A549 (cell line): ENCODE data around the gene PBX4. TPM values are rescaled to one million over a fixed set of nuclear protein-coding genes. Genes with fewer than 3 reads are reported as not detected.

Experiments
- ATAC-seq, 2 experiments: fragments of 200-7000 bp in 1 of 2; fragments of >200 bp in 1 of 2; cut with Nextera tagmentation in 1 of 2; cut with Tn5 transposase in 1 of 2; 3 replicates each; pipeline versions ENCODE4 v1.8.0 to v1.9.1; 2018 to 2020; ENCODE audit warnings: mild to moderate bottlenecking in 1 of 2, moderate library complexity in 1 of 2
- CTCF ChIA-PET: fragments of 300-600 bp; sonication (Branson Sonifier 250); formaldehyde crosslinking; extraction: SDS; loops from one replicate; lab custom pipeline; 2021; ENCODE audit warnings: antibody characterized with exemption, inconsistent platforms; lab: Yijun Ruan, JAX
- POLR2A ChIA-PET: fragments of 350-600 bp; formaldehyde crosslinking; extraction: SDS; loops from one replicate; lab custom pipeline; 2021; ENCODE audit warnings: antibody characterized with exemption, inconsistent platforms; lab: Yijun Ruan, JAX
- DNase-seq, 2 experiments: peaks; one replicate each; pipeline versions ENCODE4 v3.0.0 to v3.0.0-alpha.2; 2011 to 2016; ENCODE audit warnings: low read depth in 1 of 2, low spot score in 1 of 2
- FAIRE-seq: peaks from 2 replicates; lab custom pipeline; 2011; peaks lifted over from hg19 to GRCh38; lab: Jason Lieb, UNC
- H3K27ac ChIP-seq, 2 experiments: fragments of >200 bp; sonication (Bioruptor Twin); formaldehyde crosslinking; 3 replicates each; pipeline ENCODE4 v1.5.1; 2016 to 2017
- H3K4me1 ChIP-seq: fragments of >200 bp; sonication (Bioruptor Twin); formaldehyde crosslinking; 3 replicates; pipeline ENCODE4 v1.6.1; 2016
- H3K4me2 ChIP-seq: fragments of >200 bp; sonication (Bioruptor Twin); formaldehyde crosslinking; 3 replicates; pipeline ENCODE4 v1.6.1; 2016
- H3K4me3 ChIP-seq: fragments of >200 bp; sonication (Bioruptor Twin); formaldehyde crosslinking; 3 replicates; pipeline ENCODE4 v1.5.1; 2016
- H3K9me3 ChIP-seq: fragments of >200 bp; sonication (Bioruptor Twin); formaldehyde crosslinking; 3 replicates; pipeline ENCODE4 v1.6.1; 2016
- BHLHE40 ChIP-seq: IDR thresholded peaks from 2 replicates; pipeline ENCODE4 v1.6.1; 2012; ENCODE audit warnings: low read depth, low read length, inconsistent platforms
- E2F6 ChIP-seq: IDR thresholded peaks from 2 replicates; pipeline ENCODE4 v1.6.1; 2012; ENCODE audit warnings: low read depth, borderline replicate concordance
- EHMT2 ChIP-seq: fragments of 200-600 bp; sonication (generic); IDR thresholded peaks from 2 replicates; pipeline ENCODE4 v1.6.1; 2016; ENCODE audit warnings: antibody characterized with exemption, low read depth, mild to moderate bottlenecking, moderate library complexity
- EP300 ChIP-seq, 2 experiments: fragments of >200 bp; sonication (Bioruptor Twin); formaldehyde crosslinking; IDR thresholded peaks; 2 replicates in 1 of 2; 3 replicates in 1 of 2; pipeline ENCODE4 v1.6.1; 2016 to 2017
- FOSL2 ChIP-seq, 2 experiments: fragments of 450-650 bp in 1 of 2; fragments of >200 bp in 1 of 2; sonication (Bioruptor Twin) in 1 of 2; formaldehyde crosslinking; IDR thresholded peaks; 2 replicates each; pipeline versions ENCODE4 v1.5.0 to v1.6.1; 2016 to 2020; ENCODE audit warnings: mild to moderate bottlenecking in 1 of 2, moderate library complexity in 1 of 2
- HOXB13 ChIP-seq: fragments of 250-450 bp; sonication (Bioruptor Pico); IDR thresholded peaks from 2 replicates; pipeline ENCODE4 v1.5.0; 2020; ENCODE audit warnings: low read depth, mild to moderate bottlenecking, moderate library complexity
- MAFK ChIP-seq: fragments of 450-650 bp; IDR thresholded peaks from 2 replicates; pipeline ENCODE4 v1.6.1; 2014; ENCODE audit not compliant: partially characterized antibody
- MAX ChIP-seq: IDR thresholded peaks from 2 replicates; pipeline ENCODE4 v1.6.1; 2012
- MAZ ChIP-seq: fragments of 150-350 bp; IDR thresholded peaks from 2 replicates; pipeline ENCODE4 v1.6.1; 2014; ENCODE audit warnings: antibody characterized with exemption, low read depth, low read length, borderline replicate concordance
- POLR2AphosphoS2 ChIP-seq: conservative IDR thresholded peaks from 2 replicates; pipeline ENCODE4 v1.6.1; 2012; ENCODE audit warnings: low read length, improper control_type of control experiment, inconsistent platforms
- RARB ChIP-seq: fragments of 250-450 bp; sonication (Bioruptor Pico); IDR thresholded peaks from 2 replicates; pipeline ENCODE4 v1.8.0; 2021; ENCODE audit warnings: mild to moderate bottlenecking, moderate library complexity
- RCOR1 ChIP-seq: fragments of 150-350 bp; IDR thresholded peaks from 2 replicates; pipeline ENCODE4 v1.6.1; 2014; ENCODE audit warnings: antibody characterized with exemption, low read length, low read depth
- TP53 ChIP-seq: fragments of 250-450 bp; sonication (Bioruptor Pico); IDR thresholded peaks from 2 replicates; pipeline ENCODE4 v1.5.0; 2021; ENCODE audit warnings: mild to moderate bottlenecking, moderate library complexity
- ZC3H11A ChIP-seq: fragments of 450-650 bp; IDR thresholded peaks from 2 replicates; pipeline ENCODE4 v1.6.1; 2014; ENCODE audit warnings: antibody characterized with exemption, mild to moderate bottlenecking
- ZNF302 ChIP-seq: fragments of 250-450 bp; sonication (Bioruptor Pico); IDR thresholded peaks from 2 replicates; pipeline ENCODE4 v1.9.0; 2021; ENCODE audit warnings: inconsistent platforms, mild to moderate bottlenecking, moderate library complexity
- WGBS: methylation state at CpG from one replicate; pipeline ENCODE4 v1.1.6; 2017; ENCODE audit errors: missing lambda C conversion rate; 5-methylcytosine and 5-hydroxymethylcytosine counted together
- polyA plus RNA-seq, 4 experiments: library from polyadenylated mRNA; depleted of rRNA in 3 of 4; stranded (reverse); fragments of >200 nt; fragmentation: RNase III in 1 of 4; extraction: RNeasy Plus Mini Kit Qiagen cat#74134 plus additional on column Dnase treatment in 1 of 4; gene quantifications; 2 replicates in 3 of 4; 3 replicates in 1 of 4; pipeline ENCODE4 v1.2.3, GENCODE V29; 2011 to 2017
- TF ChIP-seq, protein P1 (sequence below): fragments of 250-450 bp; sonication (Bioruptor Pico); IDR thresholded peaks from 2 replicates; pipeline ENCODE4 v1.5.0; 2020; ENCODE audit warnings: low read depth, mild to moderate bottlenecking, moderate library complexity
- TF ChIP-seq, protein P2 (sequence below): fragments of >200 bp; sonication (Bioruptor Twin); formaldehyde crosslinking; IDR thresholded peaks from 3 replicates; pipeline ENCODE4 v1.6.1; 2016
- TF ChIP-seq, protein P3 (sequence below): fragments of 450-650 bp; IDR thresholded peaks from 2 replicates; pipeline ENCODE4 v1.6.1; 2014; ENCODE audit warnings: antibody characterized with exemption

The PBX4 gene
- polyA plus RNA-seq, 2 of the 4 experiments (the other 2 are of a cell fraction): 0.70 to 0.90 TPM

DNA sequence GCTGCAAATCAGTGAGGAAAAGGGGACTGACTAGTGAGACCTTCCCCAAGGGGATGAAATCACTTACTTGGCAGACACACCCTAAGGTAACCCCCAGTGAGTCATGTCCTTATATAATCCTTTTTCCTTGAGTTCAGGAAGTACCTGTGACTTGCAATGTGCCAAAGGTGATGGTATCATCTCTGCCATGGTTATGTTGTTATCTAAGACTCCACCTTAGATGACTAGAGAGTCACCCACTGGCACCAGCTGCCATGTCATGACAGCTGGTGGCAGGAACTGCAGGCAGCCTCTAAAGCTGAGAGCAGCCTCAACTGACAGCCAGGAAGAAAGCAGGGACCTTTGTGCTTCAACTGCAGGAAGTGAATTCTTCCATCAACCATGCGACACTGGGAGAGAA lies 12.5 kb downstream of the PBX4 start:
- CTCF ChIA-PET: interaction anchor here (0.8 to 1.2 kb wide), 2 partner anchors 9 to 11 kb away, joined by 3 to 4 read pairs; no protein-coding TSS in a partner anchor
- DNase-seq: peak in 1 of 2 experiments; percentile 62
- ATAC-seq: no peak; a peak in 1 of 6 replicates
- peaks cover 12% of the 10 kb centered on the region for H3K4me1 ChIP-seq
- H3K27ac ChIP-seq: peak overlapping the region; percentile 51; a peak in 2 of 6 replicates
- TF ChIP-seq POLR2AphosphoS2 (no peak), FOSL2 (IDR thresholded peaks at IDR 0.05) (no peak), FOSL2 (CRISPR knock-in tag; IDR thresholded peaks at IDR 0.05) (peak; percentile 27; the same call in 1 of the 2 replicates)
- no CpG with 5 or more reads among the region's 1 CpG for WGBS
- FAIRE-seq: no peak
- peak overlapping the region; percentile 20; the same call in 1 of the 3 replicates for H3K4me2 ChIP-seq
- no peaks in the 10 kb centered on the region for H3K9me3 ChIP-seq
- POLR2A ChIA-PET: no interaction called here
- no peak overlapping the region for H3K4me3 ChIP-seq

GRCh38 chr19:19602713-19603324 lies 15.7 kb downstream of the PBX4 start:
- peaks cover 12% of the 10 kb centered on the region for H3K4me1 ChIP-seq
- TF ChIP-seq FOSL2 (IDR thresholded peaks at IDR 0.05) (no peak), FOSL2 (CRISPR knock-in tag; IDR thresholded peaks at IDR 0.05) (no peak), EHMT2 (no peak), HOXB13 (CRISPR knock-in tag) (no peak), ZNF302 (no peak), MAX (no peak), TP53 (CRISPR knock-in tag) (no peak), POLR2AphosphoS2 (no peak), BHLHE40 (no peak), RARB (CRISPR knock-in tag) (no peak), MAZ (no peak), EP300 (IDR thresholded peaks at IDR 0.05) (no peak), MAFK (no peak), ZC3H11A (no peak), RCOR1 (no peak), E2F6 (no peak)
- TF ChIP-seq, protein P1, sequence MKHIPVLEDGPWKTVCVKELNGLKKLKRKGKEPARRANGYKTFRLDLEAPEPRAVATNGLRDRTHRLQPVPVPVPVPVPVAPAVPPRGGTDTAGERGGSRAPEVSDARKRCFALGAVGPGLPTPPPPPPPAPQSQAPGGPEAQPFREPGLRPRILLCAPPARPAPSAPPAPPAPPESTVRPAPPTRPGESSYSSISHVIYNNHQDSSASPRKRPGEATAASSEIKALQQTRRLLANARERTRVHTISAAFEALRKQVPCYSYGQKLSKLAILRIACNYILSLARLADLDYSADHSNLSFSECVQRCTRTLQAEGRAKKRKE (CRISPR knock-in tag): no peak
- TF ChIP-seq, protein P2, sequence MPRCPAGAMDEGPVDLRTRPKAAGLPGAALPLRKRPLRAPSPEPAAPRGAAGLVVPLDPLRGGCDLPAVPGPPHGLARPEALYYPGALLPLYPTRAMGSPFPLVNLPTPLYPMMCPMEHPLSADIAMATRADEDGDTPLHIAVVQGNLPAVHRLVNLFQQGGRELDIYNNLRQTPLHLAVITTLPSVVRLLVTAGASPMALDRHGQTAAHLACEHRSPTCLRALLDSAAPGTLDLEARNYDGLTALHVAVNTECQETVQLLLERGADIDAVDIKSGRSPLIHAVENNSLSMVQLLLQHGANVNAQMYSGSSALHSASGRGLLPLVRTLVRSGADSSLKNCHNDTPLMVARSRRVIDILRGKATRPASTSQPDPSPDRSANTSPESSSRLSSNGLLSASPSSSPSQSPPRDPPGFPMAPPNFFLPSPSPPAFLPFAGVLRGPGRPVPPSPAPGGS: no peak
- TF ChIP-seq, protein P3, sequence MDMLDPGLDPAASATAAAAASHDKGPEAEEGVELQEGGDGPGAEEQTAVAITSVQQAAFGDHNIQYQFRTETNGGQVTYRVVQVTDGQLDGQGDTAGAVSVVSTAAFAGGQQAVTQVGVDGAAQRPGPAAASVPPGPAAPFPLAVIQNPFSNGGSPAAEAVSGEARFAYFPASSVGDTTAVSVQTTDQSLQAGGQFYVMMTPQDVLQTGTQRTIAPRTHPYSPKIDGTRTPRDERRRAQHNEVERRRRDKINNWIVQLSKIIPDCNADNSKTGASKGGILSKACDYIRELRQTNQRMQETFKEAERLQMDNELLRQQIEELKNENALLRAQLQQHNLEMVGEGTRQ: no peak
- TF ChIP-seq, all 56 proteins: peak for 0
- no peak overlapping the region for H3K4me2 ChIP-seq
- CTCF ChIA-PET: interaction anchor here (1.5 kb wide), 1 partner anchor 70 kb away, joined by 5 read pairs; no protein-coding TSS in a partner anchor
- ATAC-seq: no peak
- H3K27ac ChIP-seq: no peak overlapping the region
- POLR2A ChIA-PET: no interaction called here
- no peak for FAIRE-seq
- no peaks in the 10 kb centered on the region for H3K9me3 ChIP-seq
- H3K4me3 ChIP-seq: no peak overlapping the region
- WGBS: 67% methylated on average over 3 of the region's 3 CpGs
- no peak for DNase-seq
